ENCODE results near the gene STT3B.

The STT3B gene

DNA sequence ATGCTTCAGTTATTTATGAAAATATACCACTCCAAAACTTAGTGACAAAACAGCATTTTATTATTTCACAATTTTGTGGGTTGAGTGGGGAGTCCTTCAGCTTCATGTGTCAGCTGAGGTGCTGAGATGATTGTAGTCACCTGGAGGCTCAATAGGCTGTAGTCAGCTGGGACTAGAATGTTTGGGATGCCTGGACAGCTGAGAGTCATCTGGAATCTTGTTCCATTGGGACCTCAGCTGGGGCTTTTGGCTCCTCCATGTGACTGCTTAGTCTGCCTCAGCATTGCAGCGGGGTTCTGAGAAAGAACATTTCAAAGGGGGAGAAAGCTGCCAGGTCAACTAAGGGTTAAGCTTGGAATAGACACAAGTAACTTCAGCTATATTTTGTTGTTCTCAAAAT, 13.4 kb downstream of the STT3B start:
- H4K20me1 ChIP-seq (ENCODE audit: insufficient read depth, low read length) = peaks cover 85% of the 10 kb centered on the region
- no peaks in the 10 kb centered on the region for H3K27me3 ChIP-seq (replicated peaks; ENCODE audit: insufficient read depth, low read length)

GRCh38 chr3:31546725-31547124, 14.0 kb downstream of the STT3B start:
- H3K27ac ChIP-seq (ENCODE audit: low read length) = no peak overlapping the region
- no peak overlapping the region for H3K9ac ChIP-seq (ENCODE audit: low read length)
- H3K9me3 ChIP-seq (replicated peaks; ENCODE audit: insufficient read depth, low read length) = no peaks in the 10 kb centered on the region
- TF ChIP-seq CTCF (IDR thresholded peaks at IDR 0.05; ENCODE audit: low read length) = no peak
- no peak for TF ChIP-seq EZH2phosphoT487 (IDR thresholded peaks at IDR 0.05; ENCODE audit: low read length)
- no peak for TF ChIP-seq EZH2 (optimal IDR thresholded peaks at IDR 0.05; ENCODE audit: low read depth, low read length)
- H3K36me3 ChIP-seq (replicated peaks; ENCODE audit: insufficient read depth, low read length) = no peaks in the 10 kb centered on the region; the same call in 1 of the 2 replicates
- no peak for DNase-seq
- no peaks in the 10 kb centered on the region for H3K27me3 ChIP-seq (replicated peaks; ENCODE audit: insufficient read depth, low read length)
- H3K79me2 ChIP-seq (ENCODE audit: low read length) = peaks cover 99% of the 10 kb centered on the region
- H2AFZ ChIP-seq (ENCODE audit: low read length) = no peak overlapping the region
- H3K9me2 ChIP-seq (replicated peaks; ENCODE audit: insufficient read depth, low read length) = no peaks in the 10 kb centered on the region
- H3K4me2 ChIP-seq (ENCODE audit: low read depth, low read length) = no peak overlapping the region
- no peaks in the 10 kb centered on the region for H3K4me1 ChIP-seq (ENCODE audit: low read length)
- no peak overlapping the region for H3K4me3 ChIP-seq (ENCODE audit: low read length)
- no peaks in the 10 kb centered on the region for H3F3A ChIP-seq (ENCODE audit: insufficient read depth, low read length)
- H4K20me1 ChIP-seq (ENCODE audit: insufficient read depth, low read length) = peaks cover 88% of the 10 kb centered on the region

More for the DNA sequence above, 13.4 kb downstream of the STT3B start:
- no peak overlapping the region for H3K9ac ChIP-seq (ENCODE audit: low read length)
- no peak overlapping the region for H2AFZ ChIP-seq (ENCODE audit: low read length)
- H3K4me3 ChIP-seq (ENCODE audit: low read length) = no peak overlapping the region
- H3K79me2 ChIP-seq (ENCODE audit: low read length) = peaks cover 99% of the 10 kb centered on the region
- no peak overlapping the region for H3K27ac ChIP-seq (ENCODE audit: low read length)
- H3K9me3 ChIP-seq (replicated peaks; ENCODE audit: insufficient read depth, low read length) = no peaks in the 10 kb centered on the region
- H3K4me1 ChIP-seq (ENCODE audit: low read length) = no peaks in the 10 kb centered on the region
- DNase-seq = no peak
- H3K4me2 ChIP-seq (ENCODE audit: low read depth, low read length) = no peak overlapping the region
- H3F3A ChIP-seq (ENCODE audit: insufficient read depth, low read length) = no peaks in the 10 kb centered on the region
- no peak for TF ChIP-seq EZH2 (optimal IDR thresholded peaks at IDR 0.05; ENCODE audit: low read depth, low read length)
- no peak for TF ChIP-seq CTCF (IDR thresholded peaks at IDR 0.05; ENCODE audit: low read length)
- no peak for TF ChIP-seq EZH2phosphoT487 (IDR thresholded peaks at IDR 0.05; ENCODE audit: low read length)
- H3K36me3 ChIP-seq (replicated peaks; ENCODE audit: insufficient read depth, low read length) = no peaks in the 10 kb centered on the region; the same call in 1 of the 2 replicates
- no peaks in the 10 kb centered on the region for H3K9me2 ChIP-seq (replicated peaks; ENCODE audit: insufficient read depth, low read length)

- Histone ChIP-seq H2AFZ (ENCODE audit: low read length) (no peak overlapping the region), H3F3A (ENCODE audit: insufficient read depth, low read length) (no peaks in the 10 kb centered on the region), H4K20me1 (ENCODE audit: insufficient read depth, low read length) (peaks cover 89% of the 10 kb centered on the region), H3K27me3 (replicated peaks; ENCODE audit: insufficient read depth, low read length) (no peaks in the 10 kb centered on the region), H3K9ac (ENCODE audit: low read length) (no peak overlapping the region), H3K4me3 (ENCODE audit: low read length) (no peak overlapping the region), H3K9me3 (replicated peaks; ENCODE audit: insufficient read depth, low read length) (no peaks in the 10 kb centered on the region), H3K9me2 (replicated peaks; ENCODE audit: insufficient read depth, low read length) (no peaks in the 10 kb centered on the region), H3K36me3 (replicated peaks; ENCODE audit: insufficient read depth, low read length) (no peaks in the 10 kb centered on the region), H3K4me1 (ENCODE audit: low read length) (no peaks in the 10 kb centered on the region), H3K4me2 (ENCODE audit: low read depth, low read length) (no peak overlapping the region), H3K79me2 (ENCODE audit: low read length) (peaks cover 99% of the 10 kb centered on the region), H3K27ac (ENCODE audit: low read length) (no peak overlapping the region)
- TF ChIP-seq EZH2phosphoT487 (IDR thresholded peaks at IDR 0.05; ENCODE audit: low read length) (no peak), EZH2 (optimal IDR thresholded peaks at IDR 0.05; ENCODE audit: low read depth, low read length) (no peak), CTCF (IDR thresholded peaks at IDR 0.05; ENCODE audit: low read length) (peak; percentile 74)
- DNase-seq = peak; percentile 30
Observed at GRCh38 chr3:31550452-31551251, 17.9 kb downstream of the STT3B start.
